HG03159 (cell line): Measurements from ENCODE around the gene PGA4.
"Not testable (repeated sequence)": the region's sequence is repeated elsewhere in the genome, so short reads cannot be mapped to it uniquely, and the experiment has no call there.

Experiments used
- ATAC-seq: cut with Tn5 transposase; IDR thresholded peaks from one replicate; pipeline ENCODE4 v1.9.1; 2021; ENCODE audit warnings: mild to moderate bottlenecking, moderate library complexity; ENCODE audit not compliant: unreplicated experiment

PGA4 gene

GRCh38 chr11:61203873-61204272 is 18.3 kb upstream of the PGA4 start:
- not testable (repeated sequence) for ATAC-seq

- ATAC-seq: not testable (repeated sequence)
These were observed 17.6 kb upstream of the PGA4 start for GRCh38 chr11:61204502-61205059.

GRCh38 chr11:61207636-61208310 is 14.4 kb upstream of the PGA4 start:
- ATAC-seq: not testable (repeated sequence)

GRCh38 chr11:61210629-61211028 is 11.5 kb upstream of the PGA4 start:
- ATAC-seq: not testable (repeated sequence)

GRCh38 chr11:61211327-61211952 is 10.7 kb upstream of the PGA4 start:
- not testable (repeated sequence) for ATAC-seq

- not testable (repeated sequence) for ATAC-seq
These were observed 9.9 kb upstream of the PGA4 start for GRCh38 chr11:61212202-61212601.

GRCh38 chr11:61213711-61214324 is 8.3 kb upstream of the PGA4 start:
- ATAC-seq: not testable (repeated sequence)

GRCh38 chr11:61218306-61218705 is 3.8 kb upstream of the PGA4 start:
- not testable (repeated sequence) for ATAC-seq

- not testable (repeated sequence) for ATAC-seq
These were observed 3.1 kb upstream of the PGA4 start for GRCh38 chr11:61219016-61219415.

- ATAC-seq: not testable (repeated sequence)
These were observed 545 bp downstream of the PGA4 start for GRCh38 chr11:61222692-61223091.

GRCh38 chr11:61226457-61227137 is 4.5 kb downstream of the PGA4 start:
- not testable (repeated sequence) for ATAC-seq

- ATAC-seq: not testable (repeated sequence)
These were observed 7.3 kb downstream of the PGA4 start for GRCh38 chr11:61229458-61229857.

GRCh38 chr11:61231033-61231432 is 8.9 kb downstream of the PGA4 start:
- not testable (repeated sequence) for ATAC-seq

GRCh38 chr11:61231585-61231984 is 9.4 kb downstream of the PGA4 start:
- not testable (repeated sequence) for ATAC-seq

GRCh38 chr11:61232548-61233145 is 10.5 kb downstream of the PGA4 start:
- ATAC-seq: not testable (repeated sequence)

GRCh38 chr11:61237130-61237529 is 15.0 kb downstream of the PGA4 start:
- not testable (repeated sequence) for ATAC-seq

- ATAC-seq: not testable (repeated sequence)
These were observed 18.1 kb downstream of the PGA4 start for GRCh38 chr11:61240288-61240687.

- ATAC-seq: not testable (repeated sequence)
These were observed 18.7 kb downstream of the PGA4 start, which contains the start of gene PGA5 for GRCh38 chr11:61240875-61241274. Gene PGA5, plus strand, starts transcription at chr11:61241175. Its CDS starts 52 bp downstream, at chr11:61241227.

GRCh38 chr11:61241526-61241925 is 19.4 kb downstream of the PGA4 start:
- not testable (repeated sequence) for ATAC-seq

GRCh38 chr11:61245284-61245964 is 23.3 kb downstream of the PGA4 start:
- ATAC-seq: not testable (repeated sequence)
